NCI-H2171 treated with DMSO at 0.1 percent for 48 hours (cell line): Measurements from ENCODE around the gene GGA1.

ENCODE experiments used
- DNase-seq: peaks from one replicate; lab custom pipeline; 2025; lab: John Stamatoyannopoulos, UW

Gene GGA1, protein sequence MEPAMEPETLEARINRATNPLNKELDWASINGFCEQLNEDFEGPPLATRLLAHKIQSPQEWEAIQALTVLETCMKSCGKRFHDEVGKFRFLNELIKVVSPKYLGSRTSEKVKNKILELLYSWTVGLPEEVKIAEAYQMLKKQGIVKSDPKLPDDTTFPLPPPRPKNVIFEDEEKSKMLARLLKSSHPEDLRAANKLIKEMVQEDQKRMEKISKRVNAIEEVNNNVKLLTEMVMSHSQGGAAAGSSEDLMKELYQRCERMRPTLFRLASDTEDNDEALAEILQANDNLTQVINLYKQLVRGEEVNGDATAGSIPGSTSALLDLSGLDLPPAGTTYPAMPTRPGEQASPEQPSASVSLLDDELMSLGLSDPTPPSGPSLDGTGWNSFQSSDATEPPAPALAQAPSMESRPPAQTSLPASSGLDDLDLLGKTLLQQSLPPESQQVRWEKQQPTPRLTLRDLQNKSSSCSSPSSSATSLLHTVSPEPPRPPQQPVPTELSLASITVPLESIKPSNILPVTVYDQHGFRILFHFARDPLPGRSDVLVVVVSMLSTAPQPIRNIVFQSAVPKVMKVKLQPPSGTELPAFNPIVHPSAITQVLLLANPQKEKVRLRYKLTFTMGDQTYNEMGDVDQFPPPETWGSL

DNA sequence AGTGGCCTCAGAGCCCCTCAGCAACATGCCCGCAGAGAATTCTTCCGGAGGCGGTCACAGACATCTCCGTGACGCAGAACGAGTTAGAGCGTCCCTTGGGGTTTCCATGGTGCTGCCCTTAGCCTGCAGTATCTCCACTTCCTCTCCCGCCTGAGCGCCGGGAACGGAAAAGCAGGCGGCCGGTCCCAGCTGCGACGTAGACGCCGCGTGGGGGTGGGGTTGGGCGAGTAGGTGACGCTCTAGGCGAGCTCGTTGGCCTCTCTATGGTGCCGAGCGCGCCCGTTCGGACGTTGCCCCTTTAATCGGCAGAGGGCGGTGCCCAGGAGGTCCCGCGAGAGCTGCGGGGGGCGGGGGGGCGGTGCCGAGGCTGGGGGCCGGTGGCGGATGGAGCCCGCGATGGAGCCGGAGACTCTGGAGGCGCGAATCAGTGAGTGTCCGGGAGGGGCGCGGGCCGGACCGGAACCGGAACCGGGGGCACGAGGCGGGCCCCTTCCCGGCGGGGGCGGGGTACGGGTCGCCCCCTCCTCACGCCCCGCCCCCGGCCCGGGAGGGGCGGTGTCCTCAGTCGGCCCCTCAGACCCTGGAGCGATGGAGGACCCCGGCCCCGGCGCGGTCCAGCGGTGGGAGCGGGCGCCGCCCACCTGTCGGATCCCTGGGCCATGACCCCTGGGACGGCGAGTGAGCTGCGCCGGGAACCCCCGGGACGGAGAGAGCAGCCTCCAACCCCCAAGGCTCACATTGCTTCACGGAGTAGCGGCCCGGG is at the start of gene GGA1:
GGA1 (plus strand) TSS at position 358 of the 763 bp plus-strand sequence; CDS start at position 385, 27 bp downstream.
- peak; percentile 99 for DNase-seq

DNA sequence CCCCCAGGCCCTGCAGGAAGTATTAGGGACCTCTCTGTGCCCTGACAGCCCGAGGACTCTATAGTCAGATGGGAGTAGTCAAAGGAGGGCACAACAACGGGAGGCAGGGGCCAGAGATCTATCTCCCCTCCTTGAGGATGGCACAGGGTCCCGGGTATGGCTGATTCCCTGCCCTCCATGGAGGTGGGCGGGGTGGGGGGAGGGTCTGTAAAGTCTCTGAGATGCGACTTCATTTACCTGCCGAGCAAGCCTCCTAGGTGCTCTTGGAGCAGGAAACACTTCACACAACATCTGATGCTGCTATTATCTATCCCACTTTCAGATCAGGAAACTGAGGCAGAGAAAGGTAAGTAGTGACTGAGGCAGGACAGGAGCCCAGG is 49.1 kb upstream of the GGA1 start:
- no peak for DNase-seq

DNA sequence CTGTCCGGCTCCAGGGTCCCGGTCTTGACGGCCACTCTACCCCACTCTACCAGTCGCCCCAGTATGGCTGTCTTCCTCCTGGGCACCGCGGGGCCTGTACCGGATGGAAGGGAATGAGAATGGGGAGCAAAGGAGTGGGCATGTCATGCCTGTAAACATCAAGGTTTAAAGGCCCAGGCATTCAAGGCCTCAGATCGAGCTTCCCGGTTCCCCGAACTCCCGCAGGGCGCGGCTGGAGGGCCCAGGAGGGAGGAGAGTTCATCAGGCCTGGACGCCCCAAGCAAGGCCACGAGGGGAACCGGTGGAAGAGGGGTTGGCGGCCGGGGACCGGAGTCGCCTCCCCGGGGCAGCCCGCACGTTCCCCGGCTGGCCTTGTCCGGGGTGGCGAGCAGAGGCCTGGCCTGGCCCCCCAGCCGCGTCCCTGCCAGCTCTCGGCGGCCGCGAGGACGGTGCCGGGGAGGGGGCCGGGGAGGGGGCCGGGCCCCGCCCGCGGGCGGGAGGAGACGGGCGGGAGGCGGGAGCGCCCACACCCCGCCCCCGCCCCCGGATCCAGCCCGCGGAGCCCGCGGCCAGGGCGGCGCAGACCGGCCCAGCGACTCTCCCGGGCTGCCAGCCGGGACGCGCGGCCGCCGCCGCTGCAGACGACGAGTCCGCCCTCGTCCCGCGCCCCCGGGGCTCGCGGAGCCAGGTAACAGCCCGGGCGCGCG is 48.6 kb upstream of the GGA1 start, which contains the start of gene CDC42EP1:
CDC42EP1 (plus strand) TSS at position 580 of the 707 bp plus-strand sequence. CDS start 5,870 bp downstream, outside the sequence.
- DNase-seq, result no peak

- DNase-seq, result no peak
Measured at GRCh38 chr22:37560608-37561211, 47.9 kb upstream of the GGA1 start.

- peak; percentile 31 for DNase-seq
Measured at GRCh38 chr22:37561212-37562048, 47.2 kb upstream of the GGA1 start.

- DNase-seq, result no peak
Measured at GRCh38 chr22:37562049-37562875, 46.4 kb upstream of the GGA1 start.

GRCh38 chr22:37563153-37564081 is 45.2 kb upstream of the GGA1 start:
- no peak for DNase-seq

DNA sequence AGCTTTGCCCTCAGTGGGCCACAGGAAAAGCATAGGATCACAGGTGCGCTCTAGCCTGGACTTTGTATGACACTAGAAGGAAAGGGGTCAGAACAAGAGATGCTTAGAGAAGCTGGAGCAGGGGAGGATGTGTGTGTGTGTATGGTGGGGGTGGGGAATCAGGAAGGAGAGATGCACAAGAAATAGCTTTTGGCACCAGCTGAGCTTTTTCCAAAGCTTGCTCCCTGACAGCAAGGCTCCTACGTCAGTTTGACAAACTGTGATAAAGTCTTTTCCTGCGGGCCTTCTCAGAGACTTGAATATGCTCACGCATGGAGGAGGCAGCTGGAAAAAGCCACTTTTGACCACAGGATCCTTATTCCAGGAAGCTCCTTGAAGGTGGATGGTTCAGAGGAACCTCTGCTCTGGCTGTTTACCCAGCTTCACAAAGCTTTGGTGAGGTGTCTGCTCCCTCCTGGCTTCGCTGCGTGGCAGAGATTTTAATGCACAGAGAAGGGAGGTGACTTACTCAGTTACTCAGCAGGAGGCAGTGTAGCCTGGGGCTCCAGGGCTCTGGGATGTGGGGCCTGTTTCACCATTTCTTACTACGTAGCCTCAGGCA is 44.4 kb upstream of the GGA1 start:
- no peak for DNase-seq

DNA sequence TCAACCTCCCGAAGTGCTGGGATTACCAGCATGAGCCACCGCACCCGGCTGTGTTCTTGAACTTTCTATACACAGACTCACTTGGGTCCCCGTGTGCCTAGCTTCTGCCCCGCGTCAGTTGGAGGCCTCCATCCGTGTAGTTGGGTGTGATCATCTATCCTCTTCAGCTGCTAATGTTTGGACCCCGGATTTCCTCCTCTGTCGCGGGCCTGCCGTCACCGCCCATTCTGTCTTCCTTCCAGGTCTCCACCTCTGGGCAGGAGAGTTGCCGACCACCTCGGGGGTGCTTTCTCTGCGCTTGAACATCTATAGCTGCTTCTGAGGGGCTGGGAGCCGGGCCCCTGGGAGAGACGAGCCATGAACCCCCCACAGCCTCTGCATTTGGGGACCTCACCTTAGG is 42.8 kb upstream of the GGA1 start:
- DNase-seq, result no peak

GRCh38 chr22:37566329-37566837 is 42.3 kb upstream of the GGA1 start:
- no peak for DNase-seq

GRCh38 chr22:37566903-37567798 is 41.5 kb upstream of the GGA1 start:
- DNase-seq, result peak; percentile 64

GRCh38 chr22:37568012-37568411 is 40.6 kb upstream of the GGA1 start:
- no peak for DNase-seq

DNA sequence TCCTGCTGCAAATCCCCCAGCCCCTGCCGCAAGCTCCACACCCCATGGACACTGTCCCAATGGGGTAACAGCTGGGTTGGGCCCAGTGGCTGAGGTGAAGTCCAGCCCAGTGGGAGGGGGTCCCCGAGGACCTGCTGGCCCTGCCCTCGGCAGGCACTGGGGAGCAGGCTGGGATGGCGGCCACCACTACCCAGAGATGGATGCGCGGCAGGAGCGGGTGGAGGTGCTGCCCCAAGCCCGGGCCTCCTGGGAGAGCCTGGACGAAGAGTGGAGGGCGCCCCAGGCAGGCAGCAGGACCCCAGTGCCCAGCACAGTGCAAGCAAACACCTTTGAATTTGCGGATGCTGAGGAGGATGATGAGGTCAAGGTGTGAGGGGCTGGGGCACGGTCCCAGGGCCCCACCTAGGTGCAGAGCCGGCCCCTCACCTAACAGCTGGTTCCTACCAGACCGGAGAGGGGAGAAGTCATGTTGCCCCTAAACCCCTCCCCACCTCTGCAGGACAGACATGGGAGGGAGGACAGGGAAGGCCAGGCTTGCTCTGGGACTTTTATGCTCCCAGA is 40.1 kb upstream of the GGA1 start:
- no peak for DNase-seq

DNA sequence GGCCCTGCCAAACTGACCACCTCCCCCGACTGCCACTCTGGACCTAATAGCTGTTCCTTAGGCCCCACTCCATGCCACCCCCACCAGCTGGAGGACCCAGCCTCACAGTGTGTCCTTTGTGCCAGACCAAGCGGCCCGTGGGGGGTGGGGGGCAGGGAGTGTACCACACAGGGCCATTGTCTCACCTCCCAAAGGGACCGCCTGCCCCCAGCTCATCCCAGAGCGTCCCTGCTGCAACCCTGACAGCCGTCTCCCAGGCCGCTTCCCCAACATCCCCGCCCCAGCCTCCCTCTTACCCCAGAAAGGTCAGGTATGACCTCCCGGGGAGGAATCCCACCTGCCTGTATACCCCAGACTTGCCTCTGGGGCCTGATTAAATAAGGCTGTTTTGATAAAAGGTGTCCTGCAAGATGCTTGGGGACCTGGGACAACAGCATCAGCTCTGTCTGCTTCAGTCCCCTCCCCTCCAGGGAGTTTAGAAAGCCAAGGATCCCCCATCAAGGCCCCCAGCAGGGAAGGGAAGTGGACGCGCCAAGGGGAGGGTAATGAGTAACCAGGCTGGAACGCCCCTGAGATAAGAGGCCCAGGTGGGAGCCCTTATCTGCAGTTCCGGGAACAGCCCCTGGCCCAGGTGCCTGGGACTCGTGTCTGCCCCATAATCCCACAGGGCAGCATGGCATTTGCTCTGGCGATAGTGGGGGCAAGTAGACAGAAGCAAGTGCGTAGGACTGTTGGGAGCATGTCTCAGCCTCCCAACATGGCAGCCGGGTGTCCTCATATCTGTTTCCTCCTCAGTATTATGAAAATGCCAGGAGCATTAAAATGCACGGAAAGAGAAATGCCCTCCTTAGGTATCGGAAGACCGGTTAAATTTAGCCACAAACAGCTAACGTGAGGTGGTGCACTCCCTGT is 39.4 kb upstream of the GGA1 start:
- no peak for DNase-seq

DNA sequence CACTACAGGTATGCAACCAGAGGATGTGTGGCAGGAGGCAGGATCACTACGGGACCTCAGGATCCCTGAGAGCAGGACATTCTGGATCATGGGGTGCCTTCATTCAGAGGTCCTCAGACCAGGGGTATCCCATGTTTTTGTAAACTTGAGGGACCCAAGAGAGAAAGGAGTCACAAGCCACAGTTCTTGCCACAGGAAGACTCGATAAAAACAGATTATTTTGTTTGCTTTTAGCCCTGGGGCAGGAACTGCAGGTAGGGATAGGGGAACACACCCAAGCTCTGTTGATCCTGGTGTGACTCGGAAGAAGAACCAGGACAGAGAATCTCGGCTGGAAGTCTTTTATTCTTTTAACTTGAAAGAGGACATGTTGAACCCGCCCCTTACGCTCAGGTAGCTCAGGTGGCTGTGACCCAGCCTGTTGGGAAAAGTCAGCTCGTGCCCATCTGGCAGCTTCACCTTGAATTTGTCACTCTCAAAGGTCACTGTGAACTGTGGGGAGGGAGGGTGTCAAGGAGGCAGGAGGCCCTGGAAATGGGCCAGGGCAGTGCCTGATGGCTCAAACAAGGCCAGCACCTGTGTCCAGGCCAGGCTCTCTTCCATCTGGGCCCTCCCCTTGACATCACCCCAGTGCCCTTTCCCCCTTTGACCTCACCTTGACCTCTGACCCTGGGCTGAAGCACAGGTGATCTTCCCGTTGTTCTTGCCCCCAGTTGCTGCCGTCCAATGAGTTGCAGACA is 38.5 kb upstream of the GGA1 start:
- DNase-seq, result peak; percentile 52
